CD1c-positive myeloid dendritic cell (primary cell): Measurements from ENCODE around the gene MYH11.
"Not testable (repeated sequence)": the region's sequence is repeated elsewhere in the genome, so short reads cannot be mapped to it uniquely, and the experiment has no call there.

Experiments used
- DNase-seq: peaks from one replicate; pipeline ENCODE4 v3.0.0-alpha.2; 2016; ENCODE audit errors: extremely low spot score

Gene MYH11

DNA sequence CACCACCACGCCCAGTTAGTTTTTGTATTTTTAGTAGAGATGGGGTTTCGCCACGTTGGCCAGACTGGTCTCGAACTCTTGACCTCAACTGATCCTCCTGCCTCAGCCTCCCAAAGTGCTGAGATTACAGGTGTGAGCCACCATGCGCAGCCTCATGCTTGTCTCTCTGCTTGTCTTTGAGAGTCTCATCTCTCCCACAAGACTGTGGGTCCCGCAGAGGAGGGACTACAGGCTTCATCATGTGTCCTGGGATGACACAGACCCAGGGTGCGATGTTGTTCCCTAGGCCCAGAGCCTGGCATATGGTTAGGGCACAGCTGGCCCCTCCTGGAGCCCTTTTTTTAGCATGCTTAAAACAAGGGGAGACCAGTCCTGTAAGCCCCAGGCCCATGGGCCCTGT is 104.9 kb downstream of the MYH11 start:
- no peak for DNase-seq

DNA sequence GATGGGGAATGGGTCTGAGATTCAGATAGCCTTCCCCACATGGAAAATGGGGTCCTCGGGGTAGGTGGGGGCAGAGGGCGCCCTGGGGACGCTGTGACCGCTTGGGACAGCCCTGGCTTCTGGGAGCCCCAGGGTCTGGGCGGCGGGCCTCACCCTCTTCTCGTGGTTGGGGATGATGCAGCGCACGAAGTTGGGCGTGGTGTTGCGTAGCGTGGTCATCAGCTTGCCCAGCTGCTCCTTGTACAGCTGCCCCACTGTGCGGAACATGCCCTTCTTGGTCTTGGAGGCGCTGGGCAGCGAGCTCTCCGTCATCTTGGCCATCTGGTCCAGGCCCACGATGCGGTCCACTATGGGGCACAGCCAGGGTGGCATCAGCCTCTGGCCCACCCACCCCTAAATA is 106.8 kb downstream of the MYH11 start:
- DNase-seq: no peak

DNA sequence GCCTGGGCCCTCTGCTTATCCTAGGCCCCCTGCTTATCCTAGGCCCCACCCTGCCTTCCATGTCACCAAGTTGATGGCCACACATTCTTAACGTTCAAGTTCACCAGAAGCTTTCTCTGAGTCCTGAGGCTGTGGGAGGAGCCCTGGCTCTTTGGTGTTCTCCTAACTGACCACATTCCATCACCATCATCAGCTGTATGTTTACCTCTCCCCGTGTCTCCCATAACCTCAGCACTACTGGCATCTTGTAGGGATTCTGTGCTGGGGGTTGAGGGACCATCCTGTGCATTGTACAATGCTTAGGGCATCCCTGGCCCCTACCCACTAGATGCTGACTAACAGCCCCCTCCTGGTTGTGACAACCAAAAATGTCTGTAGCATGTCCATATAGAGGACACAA is 107.5 kb downstream of the MYH11 start:
- DNase-seq: no peak

DNA sequence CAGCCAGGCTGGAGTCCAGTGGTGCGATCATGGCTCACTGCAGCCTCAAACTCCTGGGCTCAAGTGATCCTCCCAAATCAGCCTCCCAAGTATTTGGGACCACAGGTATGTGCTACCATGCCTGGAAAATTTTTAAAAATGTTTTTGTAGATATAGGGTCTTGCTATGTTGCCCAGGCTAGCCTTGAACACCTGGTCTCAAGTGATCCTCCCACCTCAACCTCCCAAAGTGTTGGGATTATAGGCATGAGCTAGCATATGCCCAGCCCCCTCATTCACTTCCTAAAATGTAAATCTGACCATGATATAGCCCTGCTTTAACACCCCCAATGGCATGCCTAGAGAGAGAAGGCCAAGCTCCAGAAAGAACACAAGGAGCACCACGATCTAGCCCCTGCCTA is 108.2 kb downstream of the MYH11 start:
- DNase-seq: no peak

DNA sequence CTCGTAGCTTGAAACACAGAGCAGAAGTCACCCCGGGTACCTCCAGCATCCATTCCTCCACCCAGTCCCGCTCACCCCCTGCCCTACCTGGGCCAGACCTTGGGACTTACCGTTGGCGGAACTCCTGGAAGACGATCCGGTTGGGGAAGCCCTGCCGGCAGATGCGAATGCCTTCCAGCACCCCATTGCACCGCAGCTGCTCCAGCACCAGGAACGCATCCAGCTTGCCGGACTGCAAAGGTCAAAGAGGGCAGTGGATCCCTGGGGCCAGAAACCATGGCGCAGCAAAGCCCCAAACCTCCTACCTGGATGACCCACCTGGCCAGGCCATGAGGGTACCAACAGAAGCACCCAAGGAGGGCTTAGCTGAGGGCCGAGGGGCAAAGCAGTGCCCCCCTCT is 108.9 kb downstream of the MYH11 start:
- no peak for DNase-seq

DNA sequence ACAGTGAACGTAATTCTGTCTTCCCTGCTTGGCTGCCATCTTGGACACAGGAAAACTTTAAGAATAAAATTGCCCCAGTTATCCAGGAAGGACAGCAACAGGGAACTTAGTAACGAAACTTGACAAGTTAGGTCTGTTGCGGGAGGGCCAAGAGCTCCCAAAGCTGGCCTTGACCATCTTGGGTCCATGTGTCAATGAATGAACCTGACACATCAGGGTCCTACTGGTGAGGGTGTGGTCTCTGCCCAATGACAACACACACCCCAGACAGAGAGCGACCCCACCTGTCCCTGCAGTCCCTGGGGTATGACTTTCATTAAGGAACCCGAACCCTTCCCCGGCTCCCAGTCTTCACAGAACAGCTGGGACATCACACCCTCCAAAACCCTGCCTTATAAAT is 110.5 kb downstream of the MYH11 start:
- no peak for DNase-seq

DNA sequence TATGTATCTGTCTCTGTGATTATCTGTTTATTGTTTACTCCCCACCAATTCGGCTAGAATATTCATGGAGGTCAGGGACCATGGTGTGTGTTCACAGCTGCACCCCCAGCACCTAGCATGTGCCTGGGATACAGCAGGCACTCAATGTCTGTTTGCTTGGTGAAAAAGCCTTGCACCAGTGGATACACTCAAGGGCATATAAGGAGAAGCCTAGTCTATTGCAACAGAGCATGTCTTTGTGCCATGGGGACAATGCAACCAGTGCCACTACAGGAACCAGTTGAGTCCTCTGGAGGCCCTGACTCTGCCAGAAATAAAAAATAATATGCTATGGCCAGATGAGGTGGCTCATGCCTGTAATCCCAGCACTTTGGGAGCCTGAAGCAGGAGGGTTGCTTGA is 113.2 kb downstream of the MYH11 start:
- DNase-seq: no peak

DNA sequence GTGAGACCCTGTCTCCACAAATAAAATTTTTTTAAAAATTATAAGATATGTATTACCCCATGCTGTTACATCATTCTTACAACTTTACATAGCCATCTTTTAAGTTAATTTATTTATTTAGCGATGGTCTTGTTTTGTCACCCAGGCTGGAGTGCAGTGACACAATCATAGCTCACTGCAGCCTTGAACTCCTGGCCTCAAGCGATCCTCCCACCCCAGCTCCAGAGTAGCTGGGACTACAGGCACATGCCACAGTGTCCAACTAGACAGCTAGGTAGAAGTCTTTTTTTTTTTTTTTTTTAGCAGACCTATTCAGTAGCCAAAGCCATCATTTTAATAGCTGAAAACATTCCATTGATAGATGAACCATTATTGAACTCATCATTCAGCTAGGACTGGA is 114.1 kb downstream of the MYH11 start:
- DNase-seq: no peak

DNA sequence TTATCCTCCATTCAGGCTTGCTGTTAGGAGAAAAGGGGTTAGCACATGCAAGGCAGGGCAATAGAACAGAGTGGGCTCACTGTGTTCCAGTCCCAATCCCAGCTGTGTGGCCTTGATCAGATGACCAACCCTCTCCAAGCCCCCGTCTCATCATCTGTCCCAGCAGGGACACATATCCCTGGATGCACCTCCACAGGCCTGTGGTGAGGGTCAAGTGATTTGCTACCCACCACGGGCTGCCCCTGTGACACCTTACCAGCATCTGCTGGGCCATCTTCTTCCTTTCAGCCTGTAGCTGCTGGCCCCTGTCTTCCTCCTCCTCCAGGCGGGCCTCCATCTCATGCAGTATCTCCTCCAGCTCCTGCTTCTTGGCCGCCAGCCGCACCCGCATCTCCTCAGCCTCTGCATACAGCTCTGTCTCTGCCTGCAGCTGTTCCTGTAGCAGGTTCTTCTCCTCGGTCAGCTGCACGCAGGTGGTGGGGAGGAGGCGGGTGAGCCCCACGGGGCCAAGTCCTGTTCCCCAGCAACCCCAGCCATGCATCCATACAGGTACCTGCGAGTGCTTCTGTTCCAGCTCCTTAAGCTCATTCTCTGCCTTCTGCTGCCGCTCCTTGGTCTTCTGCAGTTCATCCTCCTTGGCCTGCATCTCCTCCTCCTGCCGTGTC is 115.5 kb downstream of the MYH11 start:
- no peak for DNase-seq

DNA sequence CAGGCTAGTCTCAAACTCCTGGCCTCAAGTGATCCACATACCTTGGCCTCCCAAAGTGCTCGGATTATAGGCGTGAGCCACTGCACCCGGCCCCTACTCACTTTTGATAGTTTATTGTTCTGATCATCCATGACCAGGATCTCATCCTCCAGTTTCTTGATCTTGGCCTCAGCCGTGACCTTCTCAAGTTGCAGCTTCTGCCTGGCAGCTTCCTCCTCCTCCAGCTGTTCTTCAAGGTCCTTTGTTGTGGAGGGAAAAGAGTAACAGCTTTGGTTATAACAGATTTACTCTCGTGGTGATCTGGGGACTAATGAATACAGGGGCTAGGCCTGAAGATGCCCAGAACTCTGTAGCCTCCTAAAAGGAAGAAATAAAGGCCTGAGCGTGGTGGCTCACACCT is 116.9 kb downstream of the MYH11 start:
- DNase-seq: no peak

DNA sequence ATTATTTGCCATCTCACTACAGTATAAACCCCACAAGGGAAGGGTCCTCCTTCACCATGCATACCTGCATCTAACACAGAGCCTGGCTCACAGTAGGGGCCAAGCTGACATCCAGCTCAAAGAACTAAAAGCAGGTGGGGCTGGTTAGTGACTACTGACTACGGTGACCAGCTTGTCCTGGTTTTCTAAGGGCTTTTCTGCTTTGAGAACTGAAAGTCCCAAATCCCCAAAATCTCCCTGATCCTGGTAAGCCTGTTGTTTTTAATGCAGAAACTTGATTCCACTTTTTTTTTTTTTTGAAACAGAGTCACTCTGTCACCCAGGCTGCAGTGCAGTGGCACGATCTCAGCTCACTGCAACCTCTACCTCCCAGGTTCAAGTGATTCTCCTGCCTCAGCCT is 117.4 kb downstream of the MYH11 start:
- DNase-seq: no peak

DNA sequence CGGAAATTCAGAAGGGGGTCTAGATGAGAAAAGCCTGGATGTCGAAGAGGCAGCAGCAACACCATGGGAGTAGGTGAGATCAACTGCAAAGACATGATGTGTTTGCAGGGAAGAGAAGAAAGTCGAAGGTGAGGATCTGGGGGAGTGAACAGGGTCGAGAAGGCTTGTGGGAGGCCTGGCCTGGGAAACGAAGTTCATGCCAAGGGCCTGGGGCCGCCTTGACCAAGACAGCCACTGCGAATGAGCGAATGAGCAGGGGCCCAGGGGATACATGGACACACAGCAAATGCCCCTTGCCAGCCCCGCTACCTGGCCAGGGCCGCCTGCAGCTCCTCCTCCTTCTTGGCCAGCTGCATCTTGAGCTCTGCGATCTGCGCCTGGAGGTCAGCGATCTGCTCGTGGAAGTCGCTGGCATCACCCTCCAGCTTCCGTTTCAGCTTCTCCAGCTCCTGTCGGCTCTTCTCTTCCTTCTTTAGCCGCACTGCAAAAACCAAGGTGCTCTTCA is 119.6 kb downstream of the MYH11 start:
- DNase-seq: no peak

DNA sequence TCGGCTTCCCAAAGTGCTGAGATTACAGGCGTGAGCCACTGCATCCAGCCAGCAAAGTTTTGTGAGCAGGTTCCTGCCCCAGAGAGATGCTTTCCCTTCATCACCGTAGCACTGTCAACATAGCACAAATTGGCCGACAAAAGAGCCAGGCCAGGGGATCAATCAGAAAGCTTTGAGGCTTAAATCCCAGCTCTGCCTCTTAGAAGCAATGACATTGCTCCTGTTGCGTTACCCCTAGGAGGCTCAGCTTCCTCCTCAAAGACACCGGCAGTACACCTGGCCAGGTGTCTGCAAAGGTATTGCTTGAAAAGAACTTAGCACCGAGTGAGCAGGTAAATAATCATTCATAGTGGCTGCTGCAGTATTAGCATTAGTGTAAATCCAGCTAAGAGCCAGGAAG is 120.3 kb downstream of the MYH11 start:
- DNase-seq: no peak

DNA sequence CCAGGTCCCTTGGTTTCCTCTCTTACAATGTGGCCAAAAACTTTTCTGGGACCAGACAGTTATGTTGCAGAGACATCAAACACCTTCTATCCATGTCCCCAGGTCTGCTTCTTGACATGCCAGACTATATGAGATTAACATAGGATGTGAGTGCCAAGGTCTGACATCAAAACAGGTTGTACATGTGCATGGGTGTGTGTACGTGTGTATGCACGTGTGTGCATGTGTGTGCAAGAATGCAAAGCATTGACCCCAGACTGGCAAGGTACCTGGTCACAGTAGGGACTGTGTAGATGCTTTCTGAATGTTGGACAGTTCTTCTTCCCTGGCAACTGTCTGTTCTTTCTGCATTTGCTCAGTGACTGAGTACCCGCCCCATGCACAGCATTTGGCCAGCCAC is 121.2 kb downstream of the MYH11 start:
- DNase-seq: no peak

DNA sequence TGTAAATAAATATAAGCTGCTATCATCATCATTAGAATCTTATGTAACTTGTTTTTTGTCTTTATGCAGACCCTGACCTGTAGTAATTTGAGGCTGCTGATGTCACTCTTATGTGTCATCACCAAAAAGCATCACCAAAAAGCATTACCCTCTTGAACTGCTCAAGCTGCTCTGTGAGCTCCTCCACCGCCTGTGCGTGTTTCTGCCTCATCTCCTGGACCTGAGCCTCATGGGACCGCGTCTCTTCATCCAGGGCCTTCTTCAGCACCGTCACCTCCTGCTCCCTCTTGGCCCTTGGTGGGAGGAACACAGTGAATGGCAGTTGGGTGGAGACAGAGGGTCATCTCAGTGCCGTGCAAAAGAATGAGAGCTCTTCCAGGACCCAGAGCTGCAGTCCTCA is 124.4 kb downstream of the MYH11 start:
- no peak for DNase-seq

DNA sequence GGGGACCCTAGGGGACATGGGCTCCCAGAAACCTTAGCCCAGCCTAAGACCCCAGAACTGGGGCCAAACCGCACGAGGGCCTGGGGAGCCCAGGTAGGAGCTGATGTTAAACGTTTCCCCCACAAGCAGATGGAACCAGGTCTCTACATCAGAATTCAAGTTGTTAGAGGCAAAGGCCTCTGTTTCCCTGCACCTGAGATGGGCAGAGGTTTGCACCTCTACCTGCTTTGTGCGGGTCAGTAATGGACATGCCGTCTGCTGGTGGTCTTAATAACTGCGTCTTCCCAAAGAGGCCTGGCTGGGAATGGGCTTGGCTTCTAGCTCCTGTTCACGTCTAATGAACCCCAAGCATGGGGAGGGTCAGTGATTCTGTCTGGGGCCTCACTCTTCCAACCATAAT is 127.7 kb downstream of the MYH11 start:
- DNase-seq: no peak

DNA sequence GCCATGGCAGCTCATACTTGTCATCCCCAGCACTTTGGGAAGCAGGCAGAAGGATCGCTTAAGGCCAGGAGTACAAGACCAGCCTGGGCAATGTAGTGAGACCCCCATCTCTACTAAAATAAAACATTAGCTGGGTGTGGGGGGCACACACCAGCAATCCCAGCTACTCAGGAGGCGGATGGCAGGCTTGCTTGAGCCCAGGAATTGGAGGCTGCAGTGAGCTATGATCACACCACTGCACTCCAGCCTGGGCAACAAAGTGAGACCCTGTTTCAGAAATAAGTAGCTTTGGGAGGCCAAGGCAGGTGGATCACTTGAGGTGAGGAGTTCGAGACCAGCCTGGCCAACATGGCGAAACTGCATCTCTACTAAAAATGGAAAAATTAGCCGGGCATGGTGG is 129.1 kb downstream of the MYH11 start:
- not testable (repeated sequence) for DNase-seq

DNA sequence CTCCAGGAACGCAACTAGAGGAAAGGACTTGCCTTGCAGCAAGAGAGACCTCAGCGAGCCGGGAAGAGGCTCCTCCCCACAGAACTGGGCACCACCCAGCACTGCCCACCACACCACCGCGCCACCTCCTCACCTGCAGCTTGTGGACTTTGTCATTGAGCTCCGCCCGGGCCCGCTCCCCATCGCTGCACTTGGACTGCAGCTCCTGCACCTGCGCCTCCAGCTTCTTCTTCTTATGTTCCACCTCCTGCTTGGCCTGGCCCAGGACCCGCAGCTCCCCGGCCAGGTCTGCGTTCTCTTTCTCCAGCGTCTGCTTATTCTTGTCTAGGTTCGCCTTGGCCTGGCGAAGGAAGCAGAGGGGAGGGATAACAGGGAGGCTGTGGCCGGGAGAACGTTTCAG is 130.1 kb downstream of the MYH11 start:
- DNase-seq: no peak

DNA sequence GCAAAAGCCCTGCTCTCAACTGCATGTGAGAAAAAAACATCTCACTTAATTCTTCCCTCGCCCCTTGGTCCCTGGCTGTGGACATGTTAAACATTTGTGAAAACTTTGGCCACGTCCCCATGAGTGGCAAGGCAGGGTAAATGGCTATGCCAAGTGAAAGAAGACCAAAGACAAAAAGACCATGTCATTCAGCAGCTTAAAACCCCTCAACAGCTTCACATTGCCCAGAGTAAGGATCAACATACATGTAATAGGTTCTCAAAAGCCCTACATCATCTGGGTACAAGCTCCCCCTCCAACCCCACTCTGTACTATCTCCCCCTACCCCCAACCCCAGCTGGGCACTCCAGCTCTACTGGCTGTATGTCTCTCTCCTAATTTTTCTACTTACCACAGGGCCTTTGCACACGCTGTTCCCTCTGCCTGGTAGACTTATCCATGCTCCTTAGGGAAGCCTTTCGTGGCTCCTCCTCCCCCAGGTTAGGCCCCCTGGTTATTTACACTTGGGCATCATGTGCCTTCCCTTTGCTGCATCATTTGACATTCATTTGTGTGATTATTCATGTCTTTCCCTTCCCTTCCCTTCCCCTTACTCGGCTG is 131.1 kb downstream of the MYH11 start:
- DNase-seq: no peak

DNA sequence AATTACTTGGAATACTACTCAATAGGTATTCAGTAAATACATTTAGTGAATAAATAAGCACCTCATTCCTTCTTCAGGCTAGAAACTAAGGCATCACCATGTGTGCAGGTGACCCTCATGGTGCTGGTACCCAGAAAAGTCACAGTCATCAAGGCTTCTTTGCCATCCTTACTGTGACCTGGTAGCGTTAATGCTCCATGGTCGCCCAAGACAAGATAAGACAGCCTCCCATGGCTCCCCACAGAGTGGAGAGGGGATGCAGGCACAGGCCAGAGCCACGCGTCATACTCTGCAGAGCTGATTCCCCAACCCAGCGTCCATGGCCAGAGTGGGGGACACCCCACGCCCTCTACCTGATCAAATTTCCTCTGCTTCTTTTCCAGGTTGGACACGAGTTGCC is 133.0 kb downstream of the MYH11 start:
- no peak for DNase-seq

DNA sequence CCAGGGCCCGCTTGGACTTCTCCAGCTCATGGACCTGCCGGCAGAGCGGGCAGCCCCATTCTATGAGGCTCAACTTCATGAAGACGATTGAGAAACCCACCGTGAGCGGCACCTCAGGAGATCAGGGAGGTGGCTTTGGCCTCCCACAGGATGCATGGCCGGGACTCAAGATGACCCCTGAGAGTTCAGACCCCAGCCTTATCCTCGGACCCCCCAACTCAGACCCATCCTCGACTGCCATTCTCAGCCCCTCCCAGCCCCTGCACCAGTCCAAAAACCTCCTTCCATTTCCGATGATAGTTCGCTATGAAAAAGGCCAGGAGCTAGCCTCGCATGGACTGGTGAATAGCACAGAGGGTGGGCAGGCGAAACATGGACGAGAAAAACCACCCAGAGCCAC is 135.8 kb downstream of the MYH11 start:
- DNase-seq: no peak

DNA sequence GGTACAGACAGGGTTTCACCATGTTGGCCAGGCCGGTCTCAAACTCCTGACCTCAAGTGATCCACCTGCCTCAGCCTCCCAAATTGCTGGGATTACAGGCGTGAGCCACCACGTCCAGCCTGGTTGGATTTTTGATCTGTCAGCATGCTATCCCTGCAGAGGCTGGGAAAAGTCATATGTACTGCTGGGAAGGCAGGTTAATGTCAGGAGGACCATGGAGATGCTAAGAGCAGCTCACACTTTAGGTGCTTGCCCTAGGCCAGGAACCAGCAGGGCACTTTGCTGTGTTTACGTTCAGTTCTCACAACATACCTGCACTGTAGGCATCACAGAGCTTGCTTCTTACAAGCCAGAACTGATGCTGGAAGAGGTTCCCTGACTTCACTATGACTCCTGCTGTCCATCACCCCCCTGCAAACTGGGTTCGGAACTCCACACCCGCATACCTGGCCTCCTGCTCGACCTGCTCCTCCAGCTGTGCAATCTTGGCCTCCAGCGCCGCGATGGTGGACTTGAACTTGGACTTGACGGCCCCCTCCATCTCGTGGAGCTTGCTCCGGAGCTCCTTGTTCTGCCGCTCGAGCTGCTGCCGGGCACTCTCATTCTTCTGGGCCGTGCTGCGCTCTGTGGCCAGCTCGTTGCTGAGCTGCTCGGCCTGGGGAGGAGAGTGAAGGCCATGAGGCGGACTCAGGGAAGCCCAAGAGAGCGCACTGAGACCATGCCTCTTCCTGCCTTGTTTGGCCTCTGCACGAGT is 140.0 kb downstream of the MYH11 start:
- DNase-seq: no peak

DNA sequence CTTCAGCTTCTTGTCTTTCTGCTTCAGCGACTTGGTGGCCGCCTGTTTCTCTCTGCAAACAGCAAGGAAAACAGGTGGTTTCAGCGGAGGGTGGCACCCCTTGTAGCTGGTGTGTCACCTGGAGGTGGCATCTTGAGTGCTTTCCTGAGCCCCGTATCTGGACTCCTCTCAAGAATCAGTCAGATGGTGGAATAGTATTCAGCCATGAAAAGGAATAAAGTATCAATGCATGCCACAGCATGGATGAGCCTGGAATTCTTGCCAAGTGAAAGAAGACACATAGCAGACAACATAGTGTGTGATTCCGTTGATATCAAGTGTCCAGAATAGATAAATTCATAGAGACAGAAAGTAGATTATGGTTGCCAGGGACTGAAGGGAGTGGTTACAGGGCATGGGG is 141.6 kb downstream of the MYH11 start:
- no peak for DNase-seq
